Measurements from ENCODE around the gene LSP1. TPM values are rescaled to one million over a fixed set of nuclear protein-coding genes. Genes with fewer than 3 reads are reported as not detected.
"Not testable (repeated sequence)": the region's sequence is repeated elsewhere in the genome, so short reads cannot be mapped to it uniquely, and the experiment has no call there.

LSP1 gene
- total RNA-seq, 3 donors from 2014 or later (not counting 1 experiment from before 2014, with no cell fraction given) = 487 to 595 (median 536) TPM

DNA sequence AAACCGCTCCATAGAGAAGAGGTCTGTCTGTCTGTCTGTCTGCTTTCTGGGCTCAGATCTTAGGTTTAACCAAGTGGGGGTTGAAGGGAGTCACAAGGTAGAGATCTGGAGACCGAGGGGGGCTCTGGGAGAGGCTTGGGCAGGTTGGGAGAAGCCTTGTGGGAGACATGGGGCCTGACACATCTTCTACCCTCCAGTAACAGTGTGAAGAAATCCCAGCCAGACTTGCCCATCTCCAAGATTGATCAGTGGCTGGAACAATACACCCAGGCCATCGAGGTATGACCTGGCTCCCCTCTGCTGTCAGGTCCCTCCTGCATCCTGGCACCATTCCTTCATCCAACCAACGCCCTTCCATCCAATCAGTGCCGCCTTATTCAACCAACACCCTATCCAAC is 31.4 kb downstream of the LSP1 start:
- H3K27ac Mint-ChIP-seq = no peak overlapping the region
- no peaks in the 10 kb centered on the region for H3K9me3 Mint-ChIP-seq
- no peaks in the 10 kb centered on the region for H3K36me3 Mint-ChIP-seq
- no peak overlapping the region for H3K4me3 ChIP-seq (ENCODE audit: low read length)
- 97% methylated on average over 5 of the region's 5 CpGs for WGBS (ENCODE audit: insufficient coverage)
- TF ChIP-seq, protein P1, sequence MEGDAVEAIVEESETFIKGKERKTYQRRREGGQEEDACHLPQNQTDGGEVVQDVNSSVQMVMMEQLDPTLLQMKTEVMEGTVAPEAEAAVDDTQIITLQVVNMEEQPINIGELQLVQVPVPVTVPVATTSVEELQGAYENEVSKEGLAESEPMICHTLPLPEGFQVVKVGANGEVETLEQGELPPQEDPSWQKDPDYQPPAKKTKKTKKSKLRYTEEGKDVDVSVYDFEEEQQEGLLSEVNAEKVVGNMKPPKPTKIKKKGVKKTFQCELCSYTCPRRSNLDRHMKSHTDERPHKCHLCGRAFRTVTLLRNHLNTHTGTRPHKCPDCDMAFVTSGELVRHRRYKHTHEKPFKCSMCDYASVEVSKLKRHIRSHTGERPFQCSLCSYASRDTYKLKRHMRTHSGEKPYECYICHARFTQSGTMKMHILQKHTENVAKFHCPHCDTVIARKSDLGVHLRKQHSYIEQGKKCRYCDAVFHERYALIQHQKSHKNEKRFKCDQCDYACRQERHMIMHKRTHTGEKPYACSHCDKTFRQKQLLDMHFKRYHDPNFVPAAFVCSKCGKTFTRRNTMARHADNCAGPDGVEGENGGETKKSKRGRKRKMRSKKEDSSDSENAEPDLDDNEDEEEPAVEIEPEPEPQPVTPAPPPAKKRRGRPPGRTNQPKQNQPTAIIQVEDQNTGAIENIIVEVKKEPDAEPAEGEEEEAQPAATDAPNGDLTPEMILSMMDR (IDR thresholded peaks at IDR 0.05) = no peak
- H3K4me1 Mint-ChIP-seq = peaks cover 21 to 53% of the 10 kb centered on the region in 2 donors
- no peaks in the 10 kb centered on the region for H3K27me3 Mint-ChIP-seq (ENCODE audit: low read depth in 2 of 2)
- intact Hi-C loops (cut with micrococcal nuclease) = no loop called here
- ATAC-seq (no peak), DNase-seq (no peak)
- no peaks in the 10 kb centered on the region for H3K9me3 ChIP-seq (ENCODE audit: control insufficient read depth, insufficient read depth, low read length)
- H3K4me3 Mint-ChIP-seq = no peak overlapping the region
- peaks cover 61% of the 10 kb centered on the region for H3K36me3 ChIP-seq (ENCODE audit: control insufficient read depth, insufficient read depth, low read length)
- H3K27ac ChIP-seq (ENCODE audit: low read length) = no peak overlapping the region
- H3K4me1 ChIP-seq (ENCODE audit: control insufficient read depth, insufficient read depth, low read length) = peaks cover 59% of the 10 kb centered on the region
- no peaks in the 10 kb centered on the region for H3K27me3 ChIP-seq (ENCODE audit: control insufficient read depth, insufficient read depth, low read length)

DNA sequence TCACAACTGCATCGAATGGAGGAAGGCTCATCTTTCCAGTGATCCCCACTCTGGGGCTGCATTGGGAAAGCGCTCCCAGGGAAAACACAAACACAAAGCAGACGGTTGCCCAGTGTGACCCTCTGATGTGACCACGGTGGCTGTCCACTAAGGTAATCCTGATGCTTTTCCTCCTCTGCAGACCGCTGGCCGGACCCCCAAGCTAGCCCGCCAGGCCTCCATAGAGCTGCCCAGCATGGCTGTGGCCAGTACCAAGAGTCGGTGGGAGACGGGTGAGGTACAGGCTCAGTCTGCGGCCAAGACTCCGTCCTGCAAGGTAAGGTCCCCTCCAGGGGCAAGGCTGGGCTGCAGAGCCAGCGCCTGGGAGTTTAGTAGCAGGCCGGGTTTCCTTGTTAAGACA is 33.7 kb downstream of the LSP1 start:
- H3K4me3 ChIP-seq (ENCODE audit: low read length); H3K9me3 ChIP-seq (ENCODE audit: control insufficient read depth, insufficient read depth, low read length); H3K27me3 Mint-ChIP-seq (ENCODE audit: low read depth in 2 of 2); H3K9me3 Mint-ChIP-seq; DNase-seq; H3K36me3 Mint-ChIP-seq; H3K27me3 ChIP-seq (ENCODE audit: control insufficient read depth, insufficient read depth, low read length); ATAC-seq; H3K27ac Mint-ChIP-seq; intact Hi-C loops (cut with micrococcal nuclease); H3K27ac ChIP-seq (ENCODE audit: low read length); H3K4me3 Mint-ChIP-seq: not testable (repeated sequence)
- WGBS (ENCODE audit: insufficient coverage) = 97% methylated on average over 13 of the region's 13 CpGs
- H3K4me1 ChIP-seq (ENCODE audit: control insufficient read depth, insufficient read depth, low read length) = peaks cover 59% of the 10 kb centered on the region
- peaks cover 51% of the 10 kb centered on the region for H3K36me3 ChIP-seq (ENCODE audit: control insufficient read depth, insufficient read depth, low read length)
- H3K4me1 Mint-ChIP-seq = peaks cover 20 to 58% of the 10 kb centered on the region in 2 donors

DNA sequence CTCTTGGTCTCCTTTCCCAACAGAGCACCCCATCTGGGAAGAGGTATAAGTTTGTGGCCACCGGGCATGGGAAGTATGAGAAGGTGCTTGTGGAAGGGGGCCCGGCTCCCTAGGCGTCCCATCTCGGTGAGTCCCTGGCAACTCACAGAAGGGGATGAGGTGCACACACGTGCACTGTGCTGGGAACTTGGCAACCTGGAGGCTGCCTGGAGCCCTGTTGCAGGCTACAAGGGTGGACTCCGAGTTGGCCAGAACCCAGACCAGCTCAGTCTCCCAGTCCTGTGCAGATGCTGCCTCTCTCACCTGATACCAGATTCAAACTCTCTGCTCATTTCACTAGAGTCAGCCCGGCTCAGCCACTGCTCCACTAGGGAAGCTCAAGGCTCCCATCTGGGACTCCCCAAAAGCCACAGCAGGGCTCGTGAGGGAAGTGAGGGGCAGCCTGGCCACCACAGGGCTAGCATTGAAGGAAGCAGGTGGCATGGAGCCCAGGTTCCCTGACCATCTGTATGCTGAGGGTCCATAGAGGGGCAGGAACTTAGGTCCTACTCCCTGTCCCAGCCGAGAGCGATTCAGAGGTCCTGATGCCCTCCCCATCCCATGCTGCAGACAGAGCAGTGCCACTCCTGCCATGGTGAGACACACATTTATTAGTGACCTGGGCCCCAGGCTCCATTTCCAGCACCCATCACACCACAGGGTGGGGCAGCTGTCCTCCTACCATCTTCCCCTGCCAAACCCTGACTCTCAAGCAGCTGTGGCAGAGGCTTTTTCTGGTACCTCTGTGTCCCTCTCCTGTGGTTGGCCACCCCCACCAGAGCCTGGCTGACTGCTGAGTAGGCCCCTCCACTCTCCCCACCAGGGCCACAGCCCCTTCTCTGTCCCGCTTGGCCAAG is 34.8 kb downstream of the LSP1 start:
- Mint-ChIP-seq H3K4me1 (peaks cover 20 to 61% of the 10 kb centered on the region in 2 donors), H3K27me3 (ENCODE audit: low read depth in 2 of 2) (no peaks in the 10 kb centered on the region), H3K4me3 (peak overlapping the region; percentile 11), H3K9me3 (peaks cover 0 to 2% of the 10 kb centered on the region in 2 donors), H3K27ac (peak overlapping the region in 1 of 2 donors; percentile 82), H3K36me3 (no peaks in the 10 kb centered on the region)
- no peaks in the 10 kb centered on the region for H3K9me3 ChIP-seq (ENCODE audit: control insufficient read depth, insufficient read depth, low read length)
- intact Hi-C loops (cut with micrococcal nuclease) = loop anchor here (2.0 kb wide), 1 partner anchor 35 kb away; the partner anchor contains the start of gene LSP1
- DNase-seq (peak; percentile 26 to 32), ATAC-seq (no peak)
- WGBS (ENCODE audit: insufficient coverage) = 77% methylated on average over 11 of the region's 11 CpGs
- peaks cover 59% of the 10 kb centered on the region for H3K4me1 ChIP-seq (ENCODE audit: control insufficient read depth, insufficient read depth, low read length)
- peak overlapping the region; percentile 7 for H3K27ac ChIP-seq (ENCODE audit: low read length)
- peaks cover 51% of the 10 kb centered on the region for H3K36me3 ChIP-seq (ENCODE audit: control insufficient read depth, insufficient read depth, low read length)
- no peaks in the 10 kb centered on the region for H3K27me3 ChIP-seq (ENCODE audit: control insufficient read depth, insufficient read depth, low read length)
- TF ChIP-seq, protein P1 (IDR thresholded peaks at IDR 0.05) = no peak
- no peak overlapping the region for H3K4me3 ChIP-seq (ENCODE audit: low read length)

DNA sequence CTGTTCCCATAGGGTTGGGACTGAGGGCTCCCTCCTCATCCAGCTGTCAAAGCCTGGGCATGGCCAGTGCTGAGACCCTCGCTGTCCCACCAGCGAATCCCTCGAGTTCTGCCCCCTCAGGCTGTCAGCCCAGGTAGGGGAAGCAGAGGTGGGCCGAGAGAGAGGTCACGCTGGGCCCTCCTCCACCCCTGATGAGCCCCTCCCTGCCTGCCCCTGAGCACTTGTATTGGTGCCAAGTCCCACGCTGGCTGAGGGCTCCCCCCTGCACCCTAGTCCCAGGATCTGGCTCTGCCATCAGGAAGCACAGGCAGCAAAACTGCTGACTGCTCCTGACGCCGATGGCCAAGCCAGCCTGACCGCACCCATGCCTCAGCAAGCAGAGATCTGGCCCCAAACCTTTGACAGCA is 35.5 kb downstream of the LSP1 start:
- peak overlapping the region; percentile 77 for H3K4me3 Mint-ChIP-seq
- no peaks in the 10 kb centered on the region for H3K27me3 ChIP-seq (ENCODE audit: control insufficient read depth, insufficient read depth, low read length)
- peak overlapping the region; percentile 7 for H3K27ac ChIP-seq (ENCODE audit: low read length)
- no peaks in the 10 kb centered on the region for H3K36me3 Mint-ChIP-seq
- H3K4me1 Mint-ChIP-seq = peaks cover 20 to 63% of the 10 kb centered on the region in 2 donors
- peaks cover 55% of the 10 kb centered on the region for H3K4me1 ChIP-seq (ENCODE audit: control insufficient read depth, insufficient read depth, low read length)
- no peaks in the 10 kb centered on the region for H3K9me3 ChIP-seq (ENCODE audit: control insufficient read depth, insufficient read depth, low read length)
- no peaks in the 10 kb centered on the region for H3K27me3 Mint-ChIP-seq (ENCODE audit: low read depth in 2 of 2)
- no peak overlapping the region for H3K4me3 ChIP-seq (ENCODE audit: low read length)
- H3K36me3 ChIP-seq (ENCODE audit: control insufficient read depth, insufficient read depth, low read length) = peaks cover 46% of the 10 kb centered on the region
- WGBS (ENCODE audit: insufficient coverage) = 23% methylated on average over 9 of the region's 9 CpGs
- ATAC-seq = no peak
- intact Hi-C loops (cut with micrococcal nuclease) = loop anchor here (2.0 kb wide), 1 partner anchor 36 kb away; the partner anchor contains the start of gene LSP1
- H3K27ac Mint-ChIP-seq = peak overlapping the region in 1 of 2 donors; percentile 82
- peak in 1 of 2 donors; percentile 48 for DNase-seq
- TF ChIP-seq, protein P1 (IDR thresholded peaks at IDR 0.05) = no peak
- H3K9me3 Mint-ChIP-seq = peaks cover 0 to 4% of the 10 kb centered on the region in 2 donors
